Loucy (cell line): ENCODE results near the gene SSH2.

Experiments
- EZH2phosphoT487 ChIP-seq: fragments of 200-600 bp; IDR thresholded peaks from 2 replicates; pipeline ENCODE4 v1.6.1; 2018; ENCODE audit warnings: antibody characterized with exemption, mild to moderate bottlenecking, moderate library complexity, borderline replicate concordance
- TF ChIP-seq, protein P1 (sequence below): fragments of 200-600 bp; sonication (generic); conservative IDR thresholded peaks from 2 replicates; pipeline ENCODE4 v1.5.1; 2014; ENCODE audit warnings: mild to moderate bottlenecking, antibody characterized with exemption, low read length

DNA sequence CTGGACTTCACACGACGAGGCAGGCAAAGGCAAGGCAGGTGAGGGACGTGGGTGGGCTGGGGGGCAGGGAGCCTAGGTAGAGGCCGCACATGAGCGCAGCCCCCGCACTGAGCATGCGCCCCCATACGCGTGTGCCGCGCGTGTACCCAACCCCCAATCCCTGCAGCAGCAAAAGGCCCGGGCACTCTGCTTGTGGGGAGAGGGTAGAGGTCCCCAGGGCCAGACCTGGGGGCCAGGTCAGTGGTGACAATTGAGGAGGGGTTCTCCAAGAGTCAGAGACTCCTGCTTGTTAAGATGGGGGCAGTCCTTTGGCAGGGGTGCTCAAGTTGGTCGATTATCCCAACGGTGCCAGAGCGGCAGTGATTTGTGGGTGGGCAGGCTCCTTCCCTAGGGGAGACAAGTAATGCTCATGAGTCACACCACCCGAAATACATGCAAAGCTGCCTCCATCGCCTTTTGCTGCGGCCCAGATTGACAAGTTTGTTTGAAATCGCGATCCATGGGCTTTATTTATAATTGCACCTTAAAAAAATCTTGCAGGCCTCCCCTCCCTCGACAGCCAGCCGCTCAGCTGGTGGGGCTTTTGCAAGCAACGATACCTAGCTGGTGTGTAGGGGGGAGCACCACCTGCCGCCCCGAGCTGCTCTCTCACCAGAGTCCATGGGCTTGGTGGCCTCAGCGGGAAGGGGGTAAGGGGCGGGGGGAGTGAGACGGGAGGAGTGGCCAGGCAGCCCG lies 339.4 kb downstream of the SSH2 start:
- no peak for TF ChIP-seq EZH2phosphoT487
- TF ChIP-seq, protein P1, sequence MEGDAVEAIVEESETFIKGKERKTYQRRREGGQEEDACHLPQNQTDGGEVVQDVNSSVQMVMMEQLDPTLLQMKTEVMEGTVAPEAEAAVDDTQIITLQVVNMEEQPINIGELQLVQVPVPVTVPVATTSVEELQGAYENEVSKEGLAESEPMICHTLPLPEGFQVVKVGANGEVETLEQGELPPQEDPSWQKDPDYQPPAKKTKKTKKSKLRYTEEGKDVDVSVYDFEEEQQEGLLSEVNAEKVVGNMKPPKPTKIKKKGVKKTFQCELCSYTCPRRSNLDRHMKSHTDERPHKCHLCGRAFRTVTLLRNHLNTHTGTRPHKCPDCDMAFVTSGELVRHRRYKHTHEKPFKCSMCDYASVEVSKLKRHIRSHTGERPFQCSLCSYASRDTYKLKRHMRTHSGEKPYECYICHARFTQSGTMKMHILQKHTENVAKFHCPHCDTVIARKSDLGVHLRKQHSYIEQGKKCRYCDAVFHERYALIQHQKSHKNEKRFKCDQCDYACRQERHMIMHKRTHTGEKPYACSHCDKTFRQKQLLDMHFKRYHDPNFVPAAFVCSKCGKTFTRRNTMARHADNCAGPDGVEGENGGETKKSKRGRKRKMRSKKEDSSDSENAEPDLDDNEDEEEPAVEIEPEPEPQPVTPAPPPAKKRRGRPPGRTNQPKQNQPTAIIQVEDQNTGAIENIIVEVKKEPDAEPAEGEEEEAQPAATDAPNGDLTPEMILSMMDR = no peak
